Cardiac atrium fibroblast (primary cell): ENCODE data around the gene ABHD17A. TPM values are rescaled to one million over a fixed set of nuclear protein-coding genes. Genes with fewer than 3 reads are reported as not detected.

Experiments
- total RNA-seq: library from RNA; depleted of rRNA; stranded (reverse); fragments of >200 nt; gene quantifications from 2 replicates; pipeline ENCODE4 v1.2.3, GENCODE V29; 2015

The ABHD17A gene
- 159 and 164 TPM in 2 replicates for total RNA-seq

GRCh38 chr19:1885398-1886119 is at the start of gene ABHD17A:
Gene ABHD17A, minus strand, starts transcription at chr19:1885496. Its CDS starts 3,930 bp downstream, at chr19:1881566.

DNA sequence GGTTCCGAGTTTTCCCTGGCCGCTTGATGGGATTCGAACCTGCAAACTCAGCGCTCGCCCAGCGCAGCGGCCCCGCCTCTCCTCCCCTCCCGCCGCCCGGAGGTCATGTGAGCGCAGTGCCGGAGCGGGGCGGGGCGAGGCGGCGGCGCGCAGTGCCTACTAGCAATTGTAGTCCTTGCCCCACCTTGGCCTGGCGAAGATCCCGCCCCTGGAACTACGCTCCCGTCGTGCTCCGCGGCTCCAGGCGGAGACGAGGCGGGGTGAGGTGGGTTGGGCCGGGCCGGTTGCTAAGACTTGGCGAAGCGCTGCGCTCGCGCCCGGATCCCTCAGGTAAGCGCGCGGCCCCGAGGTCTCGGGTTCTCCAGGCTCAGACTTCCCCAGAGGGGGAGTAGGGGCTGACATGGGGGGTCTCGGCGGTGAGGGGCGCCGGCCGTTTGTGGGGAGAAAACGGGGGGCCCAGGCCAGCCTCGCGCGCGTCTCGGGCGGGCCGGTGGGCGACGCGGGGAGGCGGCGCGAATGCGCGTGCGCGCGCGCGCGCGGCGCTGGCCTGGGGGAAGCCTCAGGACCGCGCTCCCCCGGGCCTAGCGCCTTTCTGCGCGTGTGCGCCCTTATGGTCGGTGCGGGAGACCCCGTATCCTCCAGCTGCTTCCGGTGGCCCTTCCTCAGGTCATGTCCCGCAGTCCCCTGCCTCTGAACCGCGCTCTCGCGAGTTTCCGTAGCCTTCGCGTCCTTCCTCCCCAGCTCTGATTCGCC is 20.0 kb upstream of the ABHD17A start, which contains the start of the genes ADAT3 and SCAMP4:
ADAT3 (plus strand) TSS at position 290 of the 753 bp plus-strand sequence. CDS start 6,649 bp downstream, outside the sequence.
SCAMP4 (plus strand) TSS at position 290 of the 753 bp plus-strand sequence. CDS start 9,621 bp downstream, outside the sequence.

GRCh38 chr19:1863328-1863637 is 22.0 kb downstream of the ABHD17A start, which contains the start of gene KLF16:
Gene KLF16, minus strand, starts transcription at chr19:1863579. Its CDS starts 82 bp downstream, at chr19:1863497.

GRCh38 chr19:1848399-1849131 is 36.7 kb downstream of the ABHD17A start, which contains the start of gene REXO1:
Gene REXO1, minus strand, starts transcription at chr19:1848483. Its CDS starts 125 bp downstream, at chr19:1848358.

Other genes starting within 250 kb of the ABHD17A start
- gene TCF3, start 232.9 kb downstream of the ABHD17A start, total RNA-seq = 55.4 and 77.9 TPM in 2 replicates
- gene ONECUT3, start 132.0 kb downstream of the ABHD17A start, total RNA-seq = not detected in 2 replicates
- gene ATP8B3, start 73.2 kb downstream of the ABHD17A start, total RNA-seq = 0.97 and 1.1 TPM in 2 replicates
- 6.9 and 10.0 TPM in 2 replicates for gene REXO1, start 37.0 kb downstream of the ABHD17A start, total RNA-seq
- 11.8 and 16.8 TPM in 2 replicates for gene KLF16, start 21.9 kb downstream of the ABHD17A start, total RNA-seq
- 4.0 and 4.9 TPM in 2 replicates for gene ADAT3, start 19.9 kb upstream of the ABHD17A start, total RNA-seq
- 87.3 and 162 TPM in 2 replicates for gene SCAMP4, start 19.9 kb upstream of the ABHD17A start, total RNA-seq
- gene CSNK1G2, start 55.7 kb upstream of the ABHD17A start, total RNA-seq = 50.4 and 68.5 TPM in 2 replicates
- 76.9 and 79.4 TPM in 2 replicates for gene BTBD2, start 130.2 kb upstream of the ABHD17A start, total RNA-seq
- gene MKNK2, start 165.7 kb upstream of the ABHD17A start, total RNA-seq = 105 and 169 TPM in 2 replicates
- gene MOB3A, start 210.8 kb upstream of the ABHD17A start, total RNA-seq = 44.1 and 46.2 TPM in 2 replicates
- 0.36 and 1.6 TPM in 2 replicates for gene IZUMO4, start 211.4 kb upstream of the ABHD17A start, total RNA-seq